Measurements from ENCODE around the gene TMEM79.
A peak's percentile ranks its signal among the peaks of the same experiment; 100 is the strongest.

The TMEM79 gene

GRCh38 chr1:156244126-156244525 lies 40.0 kb upstream of the TMEM79 start:
- no peak overlapping the region for H3K4me3 ChIP-seq (ENCODE audit: low read depth, low read length)
- no peak for DNase-seq (ENCODE audit: low read depth)
- no peak for TF ChIP-seq MYC (IDR thresholded peaks at IDR 0.05; ENCODE audit: low read depth, low read length)
- TF ChIP-seq CTCF (IDR thresholded peaks at IDR 0.05; ENCODE audit: low read depth, low read length): no peak
- no peak for TF ChIP-seq POLR2A (IDR thresholded peaks at IDR 0.05; ENCODE audit: extremely low read depth, insufficient read length)
- no peak for TF ChIP-seq MAX (IDR thresholded peaks at IDR 0.05; ENCODE audit: low read depth, low read length)

GRCh38 chr1:156244712-156245111 lies 39.4 kb upstream of the TMEM79 start:
- no peak for DNase-seq (ENCODE audit: low read depth)
- H3K4me3 ChIP-seq (ENCODE audit: low read depth, low read length): no peak overlapping the region
- TF ChIP-seq CTCF (IDR thresholded peaks at IDR 0.05; ENCODE audit: low read depth, low read length) (no peak), MAX (IDR thresholded peaks at IDR 0.05; ENCODE audit: low read depth, low read length) (no peak), POLR2A (IDR thresholded peaks at IDR 0.05; ENCODE audit: extremely low read depth, insufficient read length) (no peak), MYC (IDR thresholded peaks at IDR 0.05; ENCODE audit: low read depth, low read length) (no peak)

GRCh38 chr1:156245451-156246232 lies 38.5 kb upstream of the TMEM79 start:
- DNase-seq (ENCODE audit: low read depth): peak; percentile 50
- no peak overlapping the region for H3K4me3 ChIP-seq (ENCODE audit: low read depth, low read length)
- TF ChIP-seq POLR2A (IDR thresholded peaks at IDR 0.05; ENCODE audit: extremely low read depth, insufficient read length) (no peak), MYC (IDR thresholded peaks at IDR 0.05; ENCODE audit: low read depth, low read length) (no peak), MAX (IDR thresholded peaks at IDR 0.05; ENCODE audit: low read depth, low read length) (no peak), CTCF (IDR thresholded peaks at IDR 0.05; ENCODE audit: low read depth, low read length) (no peak)

- TF ChIP-seq CTCF (IDR thresholded peaks at IDR 0.05; ENCODE audit: low read depth, low read length): no peak
- no peak for TF ChIP-seq MAX (IDR thresholded peaks at IDR 0.05; ENCODE audit: low read depth, low read length)
- no peak for TF ChIP-seq MYC (IDR thresholded peaks at IDR 0.05; ENCODE audit: low read depth, low read length)
- TF ChIP-seq POLR2A (IDR thresholded peaks at IDR 0.05; ENCODE audit: extremely low read depth, insufficient read length): no peak
- DNase-seq (ENCODE audit: low read depth): peak; percentile 49
- H3K4me3 ChIP-seq (ENCODE audit: low read depth, low read length): no peak overlapping the region
These were observed 37.8 kb upstream of the TMEM79 start for GRCh38 chr1:156246241-156246780.

- no peak for TF ChIP-seq MAX (IDR thresholded peaks at IDR 0.05; ENCODE audit: low read depth, low read length)
- no peak for TF ChIP-seq POLR2A (IDR thresholded peaks at IDR 0.05; ENCODE audit: extremely low read depth, insufficient read length)
- TF ChIP-seq MYC (IDR thresholded peaks at IDR 0.05; ENCODE audit: low read depth, low read length): no peak
- TF ChIP-seq CTCF (IDR thresholded peaks at IDR 0.05; ENCODE audit: low read depth, low read length): no peak
- no peak overlapping the region for H3K4me3 ChIP-seq (ENCODE audit: low read depth, low read length)
- no peak for DNase-seq (ENCODE audit: low read depth)
These were observed 37.2 kb upstream of the TMEM79 start for GRCh38 chr1:156246781-156247459.
